OCI-M2 (cell line): ENCODE data around the gene PIK3AP1.
"Not testable (repeated sequence)": the region's sequence is repeated elsewhere in the genome, so short reads cannot be mapped to it uniquely, and the experiment has no call there.

Source experiments
- DNase-seq: peaks from one replicate; lab custom pipeline; 2025; ENCODE audit not compliant: unreplicated experiment; lab: John Stamatoyannopoulos, UW

The PIK3AP1 gene

DNA sequence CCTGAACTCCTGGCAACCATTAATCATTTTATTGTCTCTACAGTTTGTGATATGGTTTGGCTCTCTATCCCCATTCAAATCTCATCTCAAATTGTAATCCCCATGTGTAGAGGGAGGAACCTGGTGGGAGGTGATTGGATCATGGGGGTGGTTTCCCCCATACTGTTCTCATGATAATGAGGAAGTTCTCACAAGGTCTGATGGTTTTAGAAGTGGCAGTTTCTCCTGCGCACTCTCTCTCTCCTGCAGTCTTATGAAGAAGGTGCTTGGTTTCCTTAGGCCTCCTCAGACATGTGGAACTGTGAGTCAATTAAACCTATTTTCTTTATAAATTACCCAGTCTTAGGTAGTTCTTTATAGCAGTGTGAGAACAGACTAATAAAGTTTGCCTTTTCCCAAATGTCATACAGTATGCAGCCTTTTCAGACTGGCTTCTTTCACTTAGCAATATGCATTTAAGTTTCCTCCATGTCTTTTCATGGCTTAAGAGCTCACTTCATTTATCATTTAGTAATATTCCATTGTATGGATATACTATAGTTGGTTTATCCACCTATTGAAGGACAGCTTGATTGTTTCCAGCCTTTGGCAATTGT is 17.1 kb upstream of the PIK3AP1 start:
- DNase-seq: not testable (repeated sequence)

DNA sequence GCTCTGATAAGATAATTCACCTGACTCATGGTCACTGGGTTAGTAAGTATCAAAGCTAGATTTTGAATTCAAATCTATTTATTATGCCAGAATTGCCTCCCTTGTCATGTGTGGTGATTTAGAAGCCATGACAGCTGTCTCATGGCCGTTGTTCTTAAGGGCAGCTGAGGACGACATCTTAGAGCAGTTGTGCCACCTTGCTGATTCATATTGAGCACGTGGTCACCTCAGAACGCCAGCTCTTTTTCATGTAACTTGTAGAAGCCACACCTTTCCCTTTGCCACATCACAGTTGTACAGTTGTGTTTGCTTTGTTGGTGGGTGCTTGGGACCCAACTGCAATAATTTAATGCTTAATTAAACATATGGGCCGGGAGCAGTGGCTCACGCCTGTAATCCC is 4.3 kb upstream of the PIK3AP1 start:
- no peak for DNase-seq

DNA sequence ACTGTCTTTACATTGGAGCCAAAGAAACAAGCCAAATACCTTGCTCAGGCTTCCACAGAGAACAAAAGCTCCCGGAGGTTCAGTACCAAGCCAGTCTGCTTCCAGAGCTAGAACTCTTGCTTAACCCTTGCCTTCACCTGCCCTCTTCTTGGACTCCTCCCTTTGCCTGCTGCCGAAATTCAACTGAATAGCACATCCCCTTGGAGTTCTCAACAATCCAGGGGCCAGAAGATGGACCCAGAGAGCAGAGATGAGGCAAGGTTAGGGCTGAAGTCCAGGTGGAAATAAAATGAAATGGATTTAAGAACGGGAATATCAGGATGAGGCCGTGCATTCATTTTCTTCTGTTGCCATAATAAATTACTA is 876 bp upstream of the PIK3AP1 start:
- no peak for DNase-seq

DNA sequence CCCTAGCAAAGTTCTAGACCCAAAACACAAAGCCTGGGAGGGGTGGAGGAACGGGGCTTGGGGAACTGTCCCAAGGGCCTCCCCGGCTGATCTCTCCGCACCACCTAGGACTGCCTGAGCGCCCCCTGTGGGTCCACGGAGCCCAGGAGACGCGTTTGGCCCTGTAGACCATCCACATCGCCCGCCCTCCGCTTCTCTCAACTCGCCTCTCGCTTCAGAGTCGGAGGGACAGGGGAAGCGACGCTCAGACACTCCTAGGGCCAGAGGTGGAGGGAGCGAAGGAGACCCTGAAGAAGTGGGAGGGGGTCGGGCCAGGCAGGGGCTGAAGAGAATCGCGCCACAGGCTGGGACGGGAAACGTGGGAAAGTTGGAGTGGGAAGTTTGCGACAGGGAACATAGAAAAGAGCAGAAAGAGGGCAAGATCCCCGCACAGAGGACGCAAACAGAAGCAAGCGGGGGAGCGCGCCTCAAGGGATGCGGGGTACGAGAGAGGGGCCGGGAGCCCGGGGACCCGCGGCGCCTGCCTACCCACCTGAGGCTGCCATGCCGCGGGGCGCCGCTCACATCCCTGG is 378 bp downstream of the PIK3AP1 start:
- DNase-seq: peak; percentile 54

DNA sequence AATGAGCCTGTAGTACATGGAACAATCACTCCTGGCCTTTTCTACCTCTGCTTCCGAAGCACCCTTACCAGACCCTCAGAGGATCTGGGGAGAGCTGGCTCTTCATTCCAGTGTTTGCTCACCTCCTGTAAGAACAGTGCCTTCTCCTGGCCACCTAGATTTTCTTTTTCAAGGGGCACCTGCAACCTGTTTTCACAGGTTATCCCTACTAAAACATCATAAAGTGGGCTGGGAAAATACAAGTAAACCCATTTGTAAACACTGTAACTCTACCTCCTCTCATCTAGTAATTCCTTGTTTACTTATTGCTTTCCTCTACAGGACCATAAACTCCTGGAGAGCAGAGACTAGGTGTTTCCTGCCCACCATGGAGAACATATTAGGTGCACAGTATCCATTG is 1.1 kb downstream of the PIK3AP1 start:
- no peak for DNase-seq

DNA sequence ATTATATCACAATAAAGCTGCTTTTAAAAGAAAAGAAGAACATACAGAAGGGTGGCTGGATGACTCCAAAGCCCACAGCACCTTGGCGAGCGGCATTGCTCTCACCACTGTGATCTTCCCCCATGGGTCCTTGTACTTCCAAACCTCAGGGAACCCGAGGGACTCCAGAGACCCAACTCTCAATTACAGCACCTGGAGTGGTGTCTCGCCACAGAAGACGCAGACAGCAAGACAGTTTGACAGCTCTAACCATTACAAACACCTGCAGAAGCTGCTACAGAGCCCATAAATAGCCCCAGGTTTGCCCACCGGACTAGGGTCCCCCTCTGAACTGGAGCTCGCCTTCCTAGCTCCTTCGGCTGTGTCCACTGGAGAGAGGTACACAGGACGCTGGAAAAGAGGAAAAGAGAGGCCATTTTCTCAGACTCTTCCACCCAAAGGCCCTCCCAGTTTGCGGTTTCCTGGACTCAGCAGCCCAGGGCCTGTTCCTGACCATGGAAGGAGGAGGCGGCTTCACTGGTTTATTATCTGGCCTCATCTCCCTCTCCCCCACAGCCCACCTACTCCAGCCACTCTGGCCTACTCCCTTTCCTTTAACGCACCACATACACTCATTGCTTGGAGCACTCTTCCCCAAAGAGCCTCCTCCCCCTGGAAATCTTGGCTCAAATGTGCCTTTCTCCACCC is 1.9 kb downstream of the PIK3AP1 start:
- no peak for DNase-seq

DNA sequence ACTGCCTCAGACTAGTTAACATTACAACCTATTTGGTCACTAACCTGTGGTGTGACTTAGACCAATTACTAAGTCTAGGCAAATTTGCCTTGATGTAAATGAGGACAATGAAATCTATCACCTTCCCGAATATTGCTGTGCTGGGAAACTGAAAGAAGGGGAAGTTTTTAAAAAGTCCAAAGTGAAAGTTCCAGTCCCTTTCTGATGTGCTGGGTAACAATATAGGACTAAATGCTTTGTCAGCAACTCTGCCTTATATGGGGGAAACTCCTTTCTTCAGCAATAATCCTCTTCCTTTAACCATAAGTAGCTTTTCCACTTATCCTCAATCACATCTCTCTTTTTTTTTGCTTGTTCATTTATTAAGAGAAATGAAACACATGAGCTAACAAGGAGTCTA is 3.9 kb downstream of the PIK3AP1 start:
- DNase-seq: no peak

DNA sequence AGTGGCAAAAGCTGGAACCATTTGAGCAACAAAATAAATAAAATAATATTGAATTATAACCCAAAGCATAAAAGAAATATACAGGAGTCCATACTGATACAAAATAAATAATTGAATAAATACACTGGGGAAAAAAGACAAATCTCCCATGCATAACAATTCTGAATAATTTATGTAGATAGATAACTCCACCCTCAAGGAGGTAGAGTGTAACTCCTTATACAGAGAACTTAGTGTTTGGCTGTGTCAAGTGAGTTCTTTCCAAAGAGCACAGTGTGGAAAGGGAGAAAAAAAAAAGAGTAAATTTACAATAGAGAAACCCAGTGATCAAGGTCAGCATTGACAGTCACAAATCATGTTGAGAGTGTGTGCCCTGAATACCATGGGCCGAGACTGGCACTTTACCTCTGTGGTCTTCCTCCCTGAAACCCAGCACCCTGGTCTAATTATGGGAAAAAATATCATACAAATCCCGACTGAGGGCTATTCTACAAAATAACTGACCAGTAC is 5.5 kb downstream of the PIK3AP1 start:
- no peak for DNase-seq

DNA sequence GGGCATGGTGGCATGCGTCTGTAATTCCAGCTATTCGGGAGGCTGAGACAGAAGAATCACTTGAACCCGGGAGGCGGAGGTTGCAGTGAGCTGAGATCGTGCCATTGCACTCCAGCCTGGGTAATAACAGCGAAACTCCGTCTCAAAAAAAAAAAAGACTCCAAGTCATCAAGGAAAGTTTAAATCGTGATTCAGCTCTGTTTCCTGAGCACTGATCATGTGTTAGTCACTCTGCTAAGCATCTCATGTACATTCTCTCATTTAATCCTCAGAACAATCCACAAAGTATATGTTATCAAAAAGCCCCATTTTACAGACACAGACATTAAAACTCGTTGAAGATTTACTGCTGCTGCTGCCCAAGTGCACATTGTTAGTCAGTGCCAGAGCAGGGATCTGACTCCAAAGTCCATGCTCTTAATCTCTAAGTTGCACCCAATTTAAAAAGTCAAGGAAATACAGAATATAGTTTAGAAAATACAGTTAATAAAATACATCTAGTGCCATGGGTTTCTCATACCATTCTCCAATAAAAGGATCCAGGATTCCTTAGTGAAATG is 6.2 kb downstream of the PIK3AP1 start:
- DNase-seq: no peak

DNA sequence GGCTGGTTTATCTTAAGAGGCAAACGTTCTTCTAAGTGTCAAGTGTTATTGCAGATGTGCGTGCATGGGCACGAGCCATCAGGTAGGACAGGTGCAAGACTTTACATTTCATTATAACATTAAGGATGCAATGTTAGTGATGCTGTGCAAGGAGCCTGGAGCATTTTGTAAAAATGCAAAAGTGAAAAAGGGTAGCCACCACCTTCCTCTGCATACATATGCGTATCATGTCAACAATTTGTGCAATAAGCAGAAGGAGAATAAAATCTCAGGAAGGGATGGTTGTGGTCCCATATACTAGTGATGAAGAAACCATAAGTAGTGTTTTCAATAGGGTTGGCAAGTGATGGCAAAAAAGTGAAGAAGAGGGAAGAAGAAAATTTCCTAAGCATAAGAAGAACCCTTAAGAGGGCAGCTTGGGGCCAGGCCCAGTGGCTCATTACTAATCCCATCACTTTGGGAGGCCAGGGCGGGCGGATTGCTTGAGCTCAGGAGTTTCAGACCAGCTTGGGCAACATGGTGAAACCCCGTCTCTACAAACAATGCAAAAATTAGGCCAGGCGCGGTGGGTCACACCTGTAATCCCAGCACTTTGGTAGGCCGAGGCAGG is 7.5 kb downstream of the PIK3AP1 start:
- no peak for DNase-seq

DNA sequence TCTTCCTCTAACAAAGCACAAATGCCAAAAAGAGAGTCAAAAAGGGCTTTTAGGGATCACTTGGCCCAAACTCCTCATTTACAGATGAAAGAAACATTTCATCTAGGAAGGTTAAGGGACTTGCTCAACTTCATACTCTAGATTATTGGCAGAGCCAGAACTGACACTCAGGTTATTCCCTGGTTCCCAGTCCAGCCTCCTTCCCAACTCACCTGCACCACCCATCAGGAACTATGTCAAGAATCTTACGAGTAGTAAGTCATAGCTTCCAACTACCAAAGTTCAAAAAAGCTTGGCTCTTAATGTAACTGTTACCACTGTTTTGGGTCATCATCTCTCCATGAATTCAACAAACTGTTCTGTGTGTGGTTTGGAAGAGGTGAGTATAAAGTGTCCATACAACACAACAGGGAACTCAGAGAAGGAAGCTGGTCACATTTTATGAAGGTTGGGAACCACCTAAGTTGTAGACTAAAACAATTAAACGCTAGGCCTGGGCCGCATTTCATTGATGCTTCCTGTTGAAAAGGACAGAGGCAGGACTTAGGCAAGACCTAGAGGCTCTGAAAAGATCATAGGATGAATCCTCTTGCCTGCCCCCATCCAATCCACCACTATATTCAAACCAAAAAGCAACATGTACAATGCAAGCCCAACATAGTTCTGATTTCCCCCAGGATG is 9.1 kb downstream of the PIK3AP1 start:
- no peak for DNase-seq

DNA sequence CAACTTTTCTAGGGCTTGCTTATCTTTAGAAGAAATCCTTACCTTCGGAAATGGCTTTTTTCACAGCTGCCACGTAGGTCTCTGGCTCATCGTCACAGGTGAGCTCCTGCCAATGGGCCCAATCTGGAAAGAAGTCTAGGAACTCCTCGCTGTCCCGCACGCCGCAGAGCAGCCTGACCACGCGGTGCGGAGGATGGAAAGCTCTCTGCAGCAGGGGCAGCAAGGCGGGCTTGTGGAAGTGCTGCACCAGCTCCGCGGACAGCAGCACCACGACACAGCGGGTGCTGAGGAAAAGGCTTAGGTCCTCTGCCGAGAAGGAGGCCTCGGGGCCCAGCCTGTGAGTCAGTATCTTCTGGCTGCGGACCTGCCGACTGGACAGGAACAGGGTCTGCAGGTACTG is 10.8 kb downstream of the PIK3AP1 start:
- no peak for DNase-seq

DNA sequence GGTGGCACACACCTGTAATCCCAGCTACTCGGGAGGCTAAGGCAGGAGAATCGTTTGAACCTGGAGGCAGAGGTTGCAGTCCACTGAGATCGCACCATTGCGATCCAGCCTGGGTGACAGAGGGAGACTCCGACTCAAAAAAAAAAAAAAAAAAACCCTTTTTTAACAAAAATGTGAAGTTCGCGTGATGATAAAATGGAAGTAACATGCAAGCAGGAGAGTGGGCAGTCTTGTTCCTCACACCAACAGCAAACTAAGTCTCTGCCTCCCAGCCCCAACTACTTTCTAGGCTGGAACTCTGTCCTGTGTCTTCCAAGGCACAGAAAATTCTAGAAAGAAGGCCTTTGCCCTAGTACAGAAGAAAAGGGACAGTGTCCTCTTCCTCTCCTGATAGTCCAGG is 11.3 kb downstream of the PIK3AP1 start:
- DNase-seq: no peak

DNA sequence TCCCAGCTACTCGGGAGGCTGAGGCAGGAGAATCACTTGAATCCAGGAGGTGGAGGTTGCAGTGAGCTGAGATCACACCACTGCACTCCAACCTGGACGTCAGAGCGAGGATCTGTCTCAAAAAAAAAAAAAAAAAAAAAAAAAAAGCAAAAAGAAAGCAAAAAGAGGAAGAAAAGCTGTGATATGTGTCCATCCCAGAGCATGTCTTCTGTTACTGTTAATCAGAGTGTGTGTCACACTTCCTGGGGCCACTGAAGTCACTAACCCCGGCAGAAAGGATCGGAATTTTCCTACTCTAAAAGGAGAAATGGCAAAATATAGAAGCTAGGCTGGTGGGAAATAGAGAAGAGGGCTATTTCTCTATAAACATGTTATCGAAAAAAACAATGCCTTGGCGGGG is 11.9 kb downstream of the PIK3AP1 start:
- peak; percentile 61 for DNase-seq

DNA sequence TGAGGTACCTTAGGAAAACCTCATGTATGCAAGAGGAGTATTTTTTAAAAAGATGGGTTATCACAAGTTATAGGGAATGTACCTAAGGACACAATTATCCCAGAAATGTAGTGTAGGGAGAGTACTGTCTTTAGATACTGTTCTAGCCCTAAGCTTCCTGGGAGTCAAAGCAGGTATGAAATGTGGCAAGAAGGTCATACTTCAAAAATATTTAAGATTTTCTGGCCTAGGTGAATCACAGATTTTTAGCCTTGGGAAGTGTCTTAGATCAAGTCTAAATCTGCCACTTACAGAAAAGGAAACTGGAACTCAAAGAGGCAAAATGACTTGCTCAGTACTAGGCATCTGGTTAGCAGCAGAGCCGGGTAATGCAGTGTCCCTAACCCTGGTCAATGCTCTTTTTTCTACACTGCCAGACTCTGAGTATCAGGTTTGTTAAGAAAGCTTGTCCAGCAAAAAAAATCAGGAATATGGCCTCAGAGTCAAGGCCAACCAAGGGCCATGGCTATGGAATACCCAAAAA is 13.9 kb downstream of the PIK3AP1 start:
- DNase-seq: no peak

DNA sequence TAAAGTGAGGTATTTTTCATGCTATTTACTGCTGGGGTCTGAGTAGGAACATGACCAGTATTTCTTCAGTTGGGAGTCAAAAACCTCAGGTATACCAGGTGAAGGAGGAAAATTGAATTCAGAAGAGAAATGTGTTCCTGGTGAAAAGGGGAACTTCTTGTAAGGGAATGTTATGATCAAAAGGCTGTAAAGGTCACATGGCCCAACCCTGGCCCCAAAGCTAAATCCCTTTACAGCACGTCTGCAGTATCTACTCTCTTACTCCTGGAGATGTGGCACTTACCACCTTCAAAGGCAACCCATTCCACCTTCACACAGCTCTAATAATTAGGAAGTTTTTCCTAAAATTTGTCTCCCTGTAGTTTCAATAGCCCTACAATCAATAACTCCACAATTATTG is 15.2 kb downstream of the PIK3AP1 start:
- DNase-seq: no peak

DNA sequence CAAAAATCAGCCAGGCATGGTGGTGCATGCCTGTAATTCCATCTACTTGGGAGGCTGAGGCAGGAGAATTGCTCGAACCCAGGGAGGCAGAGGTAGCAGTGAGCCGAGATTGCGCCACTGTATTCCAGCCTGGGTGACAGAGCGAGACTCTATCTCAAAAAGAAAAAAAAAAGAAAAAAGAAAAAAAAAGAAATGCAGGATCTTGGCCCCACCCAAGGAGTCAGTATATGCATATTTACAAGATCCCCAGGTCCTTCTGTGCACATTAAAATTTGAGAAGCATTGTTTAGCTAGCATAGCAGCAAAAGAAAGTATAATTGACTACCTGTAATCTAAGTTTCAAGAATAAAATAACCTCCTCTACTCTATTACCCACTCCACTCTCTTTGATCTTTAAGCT is 15.8 kb downstream of the PIK3AP1 start:
- DNase-seq: no peak

DNA sequence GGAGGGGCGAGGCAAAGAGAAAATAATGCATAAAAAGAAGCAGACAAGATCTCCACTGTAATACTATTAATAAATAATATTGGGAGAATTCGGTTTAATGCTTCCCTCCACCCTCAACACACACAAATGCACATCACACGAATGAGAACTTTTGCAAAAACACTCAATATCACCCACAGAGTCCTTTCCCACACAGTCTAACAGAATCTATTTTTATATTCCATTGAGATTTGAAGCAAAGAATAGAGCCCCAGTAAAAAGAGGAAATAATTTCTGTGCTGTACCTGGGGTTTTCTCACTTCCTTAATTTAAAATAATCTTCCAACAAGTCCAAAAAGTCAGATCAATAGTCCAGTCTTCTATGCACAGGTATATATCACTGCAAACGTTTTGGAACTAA is 17.0 kb downstream of the PIK3AP1 start:
- DNase-seq: no peak

DNA sequence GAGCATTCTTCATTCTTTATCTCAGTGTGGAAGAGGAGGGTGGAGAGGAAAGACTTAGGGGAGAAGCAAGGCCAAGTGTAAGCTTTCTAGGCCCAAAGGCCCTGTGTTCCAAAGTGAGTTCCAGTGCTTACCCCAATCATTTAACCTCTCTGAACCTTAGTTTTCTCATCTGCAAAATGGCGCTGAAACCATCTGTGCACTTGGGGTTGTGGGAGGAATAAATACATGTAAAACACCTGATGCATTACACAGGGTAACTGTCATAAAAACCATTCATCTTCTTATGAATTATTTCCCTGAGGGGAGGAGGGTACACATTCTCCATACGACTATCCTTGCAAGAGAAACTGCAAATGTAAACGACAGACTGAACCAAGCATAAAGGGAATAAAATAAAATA is 19.0 kb downstream of the PIK3AP1 start:
- no peak for DNase-seq

DNA sequence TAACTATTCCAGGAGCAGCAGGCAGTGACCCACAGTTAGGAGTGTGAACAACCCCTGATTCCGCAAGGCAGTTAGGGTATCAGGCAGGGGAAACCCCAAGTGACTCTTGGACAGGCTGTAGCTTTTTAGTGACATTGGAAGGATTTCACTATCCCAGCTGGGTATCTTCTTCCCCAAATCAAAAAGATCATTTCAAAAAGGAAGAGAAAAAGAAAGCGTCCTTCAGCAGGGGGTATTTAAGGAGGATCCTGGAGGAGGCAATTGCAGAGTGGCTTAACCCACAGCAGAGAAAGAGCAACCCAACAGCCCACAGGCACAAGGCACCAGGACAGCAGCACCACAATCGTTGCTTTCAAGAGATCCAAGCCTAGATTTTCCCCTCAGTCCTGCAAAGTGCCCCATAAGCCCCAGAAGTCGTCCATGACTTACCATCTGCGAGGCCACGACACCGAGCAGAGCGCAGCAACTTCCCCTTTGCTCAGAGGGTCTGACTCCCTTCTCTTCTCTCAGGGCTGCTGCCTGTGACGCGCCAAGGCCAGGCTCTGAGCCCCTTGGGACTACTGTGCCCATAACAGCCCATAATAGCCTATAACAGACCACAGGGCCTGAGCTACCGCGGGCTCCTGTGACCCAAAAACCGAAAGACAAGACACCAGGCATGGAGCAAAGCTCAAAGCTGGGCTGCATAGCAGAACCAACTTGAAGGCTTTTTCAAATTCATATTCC is 19.8 kb downstream of the PIK3AP1 start:
- DNase-seq: no peak
